Right lung (tissue), 5 donors: ENCODE measurements around the gene NCS1. TPM values are rescaled to one million over a fixed set of nuclear protein-coding genes. Genes with fewer than 3 reads are reported as not detected.

Experiments
- DNase-seq, 2 donors: peaks; one replicate each; pipeline ENCODE4 v3.0.0-alpha.2; 2013
- polyA plus RNA-seq, 5 donors: library from polyadenylated mRNA; unstranded; fragments of 120-200 nt; gene quantifications; one replicate each; pipeline versions ENCODE4 v1.2.1 to v1.2.3, GENCODE V29; 2013; ENCODE audit warnings: inconsistent platforms in 1 of 5, low replicate concordance in 1 of 5; ENCODE audit not compliant: insufficient read length in 5 of 5, insufficient read depth in 1 of 5

Gene NCS1
- polyA plus RNA-seq, 5 donors, result 16.6 to 27.7 (median 20.8) TPM

DNA sequence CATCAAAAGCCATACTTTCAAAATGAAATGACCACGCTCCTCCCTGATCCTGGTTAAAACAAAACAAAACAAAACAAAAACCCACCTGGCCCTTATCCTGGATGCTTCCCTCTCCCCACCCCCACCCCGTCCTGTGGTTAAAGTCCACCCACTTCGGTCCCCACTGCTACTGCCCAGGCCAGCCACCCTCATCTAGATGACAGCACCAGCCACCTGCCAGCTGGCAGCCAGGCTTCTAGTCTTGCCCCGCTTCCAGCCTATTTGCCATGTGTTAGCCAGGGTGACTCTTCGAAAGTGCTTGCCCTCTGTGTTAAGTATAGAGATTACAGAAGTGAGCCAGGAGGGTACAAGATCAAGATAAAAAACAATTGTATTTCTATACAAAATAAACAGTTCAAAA, 27.5 kb upstream of the NCS1 start:
- DNase-seq, result no peak

GRCh38 chr9:130145658-130146057, 26.5 kb upstream of the NCS1 start:
- DNase-seq, result no peak

- no peak for DNase-seq
Observed at GRCh38 chr9:130147198-130147597, 25.0 kb upstream of the NCS1 start.

DNA sequence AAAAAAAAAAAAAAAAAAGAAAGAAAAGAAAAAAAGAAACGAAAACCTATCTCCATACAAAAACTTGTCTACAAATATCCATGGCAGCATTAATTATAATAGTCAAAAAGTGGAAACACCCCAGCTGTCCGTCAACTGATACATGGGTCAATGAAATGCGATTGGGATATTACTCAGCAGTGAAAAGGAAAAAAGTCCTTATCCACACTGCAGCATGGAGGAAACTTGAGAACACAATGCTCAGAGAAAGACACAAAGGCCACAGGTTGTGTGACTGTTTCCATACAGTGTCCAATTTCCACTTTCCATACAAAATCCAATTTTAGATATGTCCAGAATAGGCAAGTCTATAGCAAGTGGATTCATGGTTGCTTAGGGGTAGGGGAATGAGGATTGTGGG, 24.3 kb upstream of the NCS1 start:
- DNase-seq, result no peak

- DNase-seq, result no peak
Observed at GRCh38 chr9:130149031-130149430, 23.2 kb upstream of the NCS1 start.

DNA sequence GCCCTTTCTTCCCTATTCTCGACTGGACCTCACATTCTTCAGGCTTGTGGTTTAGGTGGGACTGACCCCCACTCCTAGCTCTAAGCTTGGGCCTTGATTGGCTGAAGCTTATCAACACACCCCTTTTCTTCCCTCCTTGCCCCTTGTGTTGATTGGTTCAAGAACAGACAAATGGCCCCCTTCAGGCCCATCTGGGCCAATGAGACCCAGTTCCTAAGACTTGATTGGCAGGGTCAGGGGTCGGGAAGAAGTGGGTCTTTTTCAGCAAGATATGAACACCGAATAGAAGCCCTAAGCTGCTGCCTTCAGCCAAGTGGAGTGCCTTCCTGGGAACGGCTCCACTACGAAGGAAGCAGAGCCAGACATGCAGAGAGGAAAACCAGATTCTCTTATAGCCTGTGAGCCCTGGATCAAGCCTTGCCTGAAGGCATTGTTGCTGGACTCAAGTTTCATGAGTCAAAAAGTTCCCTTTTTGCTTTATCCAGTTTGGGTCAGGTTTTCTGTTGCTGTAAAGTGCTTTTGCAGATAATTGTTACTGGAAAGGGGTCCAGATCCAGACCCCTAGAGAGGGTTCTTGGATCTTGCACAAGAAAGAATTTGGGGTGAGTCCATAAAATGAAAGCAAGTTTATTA, 22.4 kb upstream of the NCS1 start:
- no peak for DNase-seq

- DNase-seq, result no peak
Observed at GRCh38 chr9:130150779-130151382, 21.3 kb upstream of the NCS1 start.

- DNase-seq, result no peak
Observed at GRCh38 chr9:130154816-130155215, 17.4 kb upstream of the NCS1 start.

DNA sequence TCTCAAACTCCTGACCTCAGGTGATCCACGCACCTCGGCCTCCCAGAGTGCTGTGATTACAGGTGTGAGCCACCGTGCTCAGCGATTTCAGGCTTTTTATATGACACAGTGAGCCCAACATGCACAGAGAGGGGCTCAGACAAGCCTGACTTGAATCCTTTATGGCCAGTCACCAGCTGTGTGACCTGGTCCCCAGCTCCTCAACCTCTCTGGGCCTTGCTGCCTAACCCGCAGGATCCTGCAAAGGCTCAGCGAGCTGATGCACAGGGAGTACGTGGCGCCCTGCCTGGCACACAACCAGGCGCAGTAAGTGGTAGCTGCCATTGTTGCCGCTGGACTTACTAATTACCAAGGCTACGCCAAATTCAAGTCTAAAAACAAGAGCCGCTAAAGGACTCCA, 16.6 kb upstream of the NCS1 start:
- no peak for DNase-seq

GRCh38 chr9:130156672-130157071, 15.5 kb upstream of the NCS1 start:
- no peak for DNase-seq

GRCh38 chr9:130157079-130157478, 15.1 kb upstream of the NCS1 start:
- no peak for DNase-seq

DNA sequence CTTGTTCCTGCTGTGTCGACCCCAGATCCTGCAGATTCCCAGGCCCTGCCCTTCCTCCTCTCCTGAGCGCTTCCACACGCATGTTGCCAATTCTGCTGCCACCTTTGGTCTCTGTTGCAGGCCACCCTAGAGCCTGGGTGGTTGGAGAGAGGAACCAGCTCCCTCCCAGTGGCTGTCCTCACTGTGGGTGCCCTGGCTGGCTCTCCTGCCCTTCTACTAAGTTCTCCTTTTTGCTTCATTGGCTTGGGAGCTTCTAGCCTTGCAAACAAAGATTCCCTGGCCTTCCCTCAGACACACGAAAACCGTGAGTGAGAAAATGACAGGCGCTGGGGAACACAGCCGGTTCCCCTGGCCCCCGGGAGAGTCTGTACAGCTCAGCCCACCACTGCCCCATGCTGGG, 14.2 kb upstream of the NCS1 start:
- DNase-seq, result no peak

DNA sequence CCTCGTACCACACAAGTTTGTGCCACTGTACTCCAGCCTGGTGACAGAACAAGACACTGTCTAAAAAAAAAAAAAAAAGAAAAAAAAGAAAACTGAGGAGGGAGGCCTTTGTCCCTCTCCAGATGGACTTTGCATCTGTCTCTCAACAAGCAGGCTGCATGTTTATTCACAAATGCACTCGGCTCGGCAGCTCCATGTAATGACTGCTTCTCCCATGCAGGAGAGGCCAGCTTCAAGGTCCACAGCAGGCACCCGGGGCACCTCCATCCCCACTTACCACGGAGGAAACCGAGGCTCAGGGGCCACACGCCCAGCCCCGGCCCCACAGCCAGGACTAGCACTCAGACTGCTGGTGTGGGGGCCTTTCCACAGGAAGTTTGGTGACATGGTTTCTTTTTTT, 13.1 kb upstream of the NCS1 start:
- DNase-seq, result no peak

- DNase-seq, result no peak
Observed at GRCh38 chr9:130159915-130160670, 12.1 kb upstream of the NCS1 start.

DNA sequence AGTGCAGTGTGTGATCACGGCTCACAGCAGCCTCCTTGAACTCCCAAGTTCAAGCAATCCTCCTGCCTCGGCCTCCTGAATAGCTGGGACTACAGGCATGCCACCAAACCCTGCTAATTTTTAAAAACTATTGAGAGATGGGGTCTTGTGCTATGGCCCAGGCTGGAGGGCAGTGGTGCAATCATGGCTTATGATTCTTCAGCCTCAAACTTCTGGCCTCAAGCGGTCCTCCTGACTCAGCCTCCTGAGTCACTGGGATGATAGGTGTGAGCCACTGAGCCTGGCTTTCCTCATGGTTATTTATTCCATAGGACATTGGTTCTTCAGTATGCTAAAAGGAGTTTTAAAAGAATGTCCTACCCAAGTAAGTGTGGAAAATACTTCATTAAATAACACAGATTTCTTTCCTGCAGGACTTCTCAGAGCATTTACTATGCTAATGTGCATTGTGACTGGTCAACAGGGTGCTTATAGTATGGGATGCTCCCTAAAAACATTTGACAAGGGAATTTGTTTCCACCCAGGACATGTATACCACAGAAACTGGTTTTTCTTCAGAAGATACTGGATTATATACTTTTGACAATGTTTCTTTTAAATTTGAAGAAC, 11.2 kb upstream of the NCS1 start:
- no peak for DNase-seq

DNA sequence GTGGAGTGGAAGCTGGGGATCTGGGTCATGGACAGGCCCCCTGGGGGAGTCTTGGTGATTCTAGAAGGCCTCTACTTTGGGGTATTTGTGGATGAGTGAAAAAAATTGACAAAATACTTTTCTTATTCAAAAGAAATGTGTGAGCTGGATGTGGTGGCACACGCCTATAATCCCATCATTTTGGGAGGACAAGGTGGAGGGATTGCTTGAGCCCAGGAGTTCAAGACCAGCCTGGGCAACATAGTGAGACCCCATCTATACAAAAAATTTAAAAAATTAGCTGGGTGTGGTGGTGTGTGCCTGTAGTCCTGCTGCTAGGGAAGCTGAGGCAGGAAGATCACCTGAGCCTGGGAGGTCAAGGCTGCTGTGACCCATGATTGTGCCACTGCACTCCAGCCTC, 6.6 kb upstream of the NCS1 start:
- no peak for DNase-seq

- no peak for DNase-seq
Observed at GRCh38 chr9:130166399-130166798, 5.8 kb upstream of the NCS1 start.

- DNase-seq, result no peak
Observed at GRCh38 chr9:130167927-130168326, 4.3 kb upstream of the NCS1 start.

GRCh38 chr9:130171226-130172148, 717 bp upstream of the NCS1 start:
- DNase-seq, result no peak

- DNase-seq, result no peak
Observed at GRCh38 chr9:130172858-130173665, 858 bp downstream of the NCS1 start.

GRCh38 chr9:130173666-130173983, 1.4 kb downstream of the NCS1 start:
- DNase-seq, result no peak
